GM19463 (cell line): ENCODE measurements around the gene GPR156.
"Not testable (repeated sequence)": the region's sequence is repeated elsewhere in the genome, so short reads cannot be mapped to it uniquely, and the experiment has no call there.

Experiments
- ATAC-seq: cut with Tn5 transposase; IDR thresholded peaks from one replicate; pipeline ENCODE4 v1.9.1; 2021; ENCODE audit warnings: mild to moderate bottlenecking, moderate library complexity; ENCODE audit not compliant: unreplicated experiment

GPR156 gene

DNA sequence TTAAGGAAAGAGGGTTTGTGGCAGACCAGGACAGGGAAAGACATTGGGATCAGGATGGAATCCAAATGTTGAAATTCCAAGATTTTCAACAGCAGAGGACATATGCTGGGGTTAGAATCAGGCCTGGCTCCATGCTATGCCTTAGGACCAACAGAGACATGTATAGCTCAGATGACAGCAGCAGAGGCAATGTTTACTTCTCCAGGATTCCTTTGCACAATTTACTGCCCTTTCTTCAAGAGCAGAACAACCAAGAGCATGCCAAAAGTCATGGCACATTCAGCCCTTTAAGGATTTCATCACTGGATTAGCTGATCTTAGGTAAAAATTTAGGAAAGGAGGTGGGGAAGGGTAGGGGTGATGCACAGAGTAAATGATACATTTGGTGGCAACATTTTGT is 121.2 kb downstream of the GPR156 start:
- ATAC-seq, result no peak

GRCh38 chr3:120163026-120163425 is 122.0 kb downstream of the GPR156 start:
- no peak for ATAC-seq

GRCh38 chr3:120162400-120162799 is 122.6 kb downstream of the GPR156 start:
- no peak for ATAC-seq

GRCh38 chr3:120161902-120162301 is 123.1 kb downstream of the GPR156 start:
- ATAC-seq, result no peak

GRCh38 chr3:120160050-120160449 is 125.0 kb downstream of the GPR156 start:
- no peak for ATAC-seq

GRCh38 chr3:120157681-120158080 is 127.3 kb downstream of the GPR156 start:
- no peak for ATAC-seq

GRCh38 chr3:120157113-120157512 is 127.9 kb downstream of the GPR156 start:
- ATAC-seq, result no peak

- no peak for ATAC-seq
These were observed 128.3 kb downstream of the GPR156 start for GRCh38 chr3:120156699-120157098.

- ATAC-seq, result not testable (repeated sequence)
These were observed 129.3 kb downstream of the GPR156 start for GRCh38 chr3:120155694-120156093.

DNA sequence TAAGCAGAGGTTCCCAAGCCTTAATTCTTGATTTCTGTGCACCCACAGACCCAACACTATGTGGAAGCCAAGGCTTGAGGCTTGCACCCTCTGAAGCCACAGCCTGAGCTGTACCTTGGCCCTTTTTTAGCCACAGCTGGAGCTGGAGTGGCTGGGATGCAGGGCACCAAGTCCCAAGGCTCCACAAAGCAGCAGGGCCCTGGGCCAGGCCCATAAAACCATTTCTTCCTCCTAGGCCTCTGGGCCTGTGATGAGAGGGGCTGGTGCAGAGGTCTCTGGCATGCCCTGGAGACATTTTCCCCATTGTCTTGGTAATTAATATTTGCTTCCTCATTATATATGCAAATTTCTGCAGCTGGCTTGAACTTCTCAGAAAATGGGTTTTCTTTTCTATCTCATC is 129.9 kb downstream of the GPR156 start:
- ATAC-seq, result no peak

DNA sequence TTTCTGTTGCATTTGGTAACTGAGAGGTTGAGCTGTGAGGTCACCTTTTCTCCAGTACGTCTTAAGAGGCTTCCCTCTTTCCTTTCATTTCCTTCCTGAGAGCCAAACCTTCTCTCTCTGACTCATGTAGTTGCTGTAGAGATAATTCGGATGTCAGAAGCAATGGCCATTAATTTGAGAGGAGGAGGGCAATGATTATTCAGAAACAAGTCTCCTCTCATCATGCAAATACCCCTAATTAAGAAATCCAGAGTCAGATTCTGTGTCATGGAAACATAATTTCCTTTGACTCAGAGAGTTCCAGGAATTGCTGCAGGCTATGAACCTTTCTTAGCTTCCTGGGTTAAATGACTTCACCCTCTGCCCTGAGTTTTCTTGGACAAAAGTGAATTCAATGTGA is 131.7 kb downstream of the GPR156 start:
- no peak for ATAC-seq

GRCh38 chr3:120151791-120152190 is 133.2 kb downstream of the GPR156 start:
- no peak for ATAC-seq

DNA sequence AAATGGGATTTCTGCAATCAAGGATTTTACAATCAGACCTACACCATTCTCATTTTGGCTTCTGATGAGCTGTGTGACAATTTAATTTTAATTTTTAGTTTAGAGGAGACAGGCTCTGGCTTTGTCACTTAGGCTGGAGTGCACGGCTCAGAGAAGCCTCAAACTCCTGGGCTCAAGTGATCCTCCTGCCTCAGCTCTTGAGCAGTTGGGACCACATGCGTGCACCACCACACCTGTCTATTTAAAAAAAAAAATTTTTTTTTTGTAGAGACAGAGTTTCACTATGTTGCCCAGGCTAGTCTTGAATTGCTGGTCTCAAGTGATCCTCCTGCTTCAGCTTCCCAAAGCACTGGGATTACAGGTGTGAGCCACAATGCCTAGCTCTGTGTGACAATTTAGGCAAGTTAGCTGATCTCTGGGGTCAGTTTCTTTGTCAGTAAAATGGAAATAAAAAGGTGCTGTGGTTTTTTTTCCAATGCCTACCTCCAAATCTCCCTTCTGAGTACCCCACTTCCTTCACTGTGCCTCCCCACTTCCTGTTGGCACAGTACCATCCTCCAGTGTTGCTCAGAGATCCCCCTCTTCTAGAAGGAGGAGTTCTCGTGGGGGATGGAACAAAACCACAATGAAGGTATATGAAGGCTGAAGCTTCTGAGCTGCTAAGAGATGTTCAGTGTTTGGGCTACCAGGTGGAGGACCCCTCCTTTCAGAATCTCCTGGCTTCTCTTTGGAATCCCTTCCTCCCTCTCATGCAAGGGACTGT is 136.7 kb downstream of the GPR156 start:
- ATAC-seq, result no peak

DNA sequence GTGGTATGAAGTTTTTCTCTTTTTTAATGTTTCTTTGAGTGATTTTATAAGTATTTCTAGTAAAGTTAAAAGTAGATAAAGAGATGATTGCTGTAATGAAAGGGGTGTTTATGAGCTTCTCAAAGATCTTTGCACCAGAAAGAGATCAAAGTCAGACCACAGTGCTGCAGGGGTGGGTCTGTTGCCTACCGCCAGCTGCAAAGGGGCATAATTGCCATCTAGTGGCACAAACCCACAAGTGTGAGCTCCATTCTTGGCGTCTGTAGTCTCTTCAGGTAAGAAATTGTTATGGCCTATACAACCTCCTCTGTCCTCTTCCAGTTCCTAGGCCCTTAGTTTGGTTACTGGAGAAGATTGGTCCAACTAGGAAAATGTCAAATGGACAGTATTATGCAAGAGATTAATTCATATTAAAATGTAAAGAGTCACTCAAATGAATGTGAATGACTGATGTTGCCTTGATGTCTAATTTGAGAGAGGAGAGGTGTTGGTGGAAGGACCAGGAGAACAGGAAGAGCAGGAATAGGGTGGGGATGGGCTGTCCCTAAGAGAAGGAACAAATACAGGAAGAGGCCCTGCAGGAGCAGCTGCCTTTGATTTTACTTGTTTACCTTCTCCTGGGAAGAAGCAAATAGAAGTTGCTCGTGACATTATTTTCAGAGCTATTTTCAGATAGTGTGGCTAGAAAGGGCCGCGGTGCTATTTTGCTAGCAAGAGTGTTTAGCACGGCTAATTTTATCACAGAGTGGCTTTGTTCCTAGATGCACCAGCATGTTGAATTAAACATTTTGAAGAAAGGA is 137.8 kb downstream of the GPR156 start:
- ATAC-seq, result no peak

- peak; percentile 69 for ATAC-seq
These were observed 139.3 kb downstream of the GPR156 start for GRCh38 chr3:120145542-120146285.

DNA sequence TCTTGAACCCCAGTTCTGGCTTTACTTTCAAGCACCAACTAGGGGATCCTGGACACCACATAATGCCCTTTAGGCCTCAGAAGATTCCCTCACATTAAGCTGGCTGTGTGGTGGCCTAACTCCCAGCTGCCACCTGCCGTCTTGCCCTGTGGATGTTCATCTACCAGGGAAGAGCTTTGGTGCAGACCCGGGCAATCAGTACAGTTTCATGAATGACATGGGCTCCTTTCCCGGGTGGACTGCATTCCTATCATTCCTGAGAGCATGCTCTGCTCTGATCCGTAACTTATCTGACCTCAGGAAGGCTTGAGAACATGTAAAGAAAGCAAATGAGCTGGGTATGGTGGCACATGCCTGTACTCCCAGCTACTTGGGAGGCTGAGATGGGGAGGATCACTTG is 140.8 kb downstream of the GPR156 start:
- ATAC-seq, result no peak

DNA sequence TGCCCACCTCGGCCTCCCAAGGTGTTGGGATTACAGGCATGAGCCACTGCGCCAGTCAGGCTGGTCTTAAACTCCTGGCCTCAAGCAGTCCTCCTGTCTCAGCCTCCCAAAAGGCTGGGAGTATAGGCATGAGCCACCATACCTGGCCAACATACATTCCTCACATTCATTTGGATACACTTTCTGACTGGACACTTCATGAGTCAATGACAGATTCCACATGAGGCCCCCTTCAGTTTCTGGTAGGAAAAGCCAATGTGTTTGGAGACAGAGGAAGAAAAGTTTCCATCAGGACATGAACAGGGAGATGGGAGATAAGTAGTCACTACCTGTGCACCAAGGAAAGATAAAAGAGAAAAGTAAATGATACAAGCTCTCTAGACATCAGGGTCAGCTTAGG is 141.3 kb downstream of the GPR156 start:
- no peak for ATAC-seq

- no peak for ATAC-seq
These were observed 142.8 kb downstream of the GPR156 start for GRCh38 chr3:120142236-120142635.

- ATAC-seq, result no peak
These were observed 144.8 kb downstream of the GPR156 start for GRCh38 chr3:120140098-120140742.

GRCh38 chr3:120139140-120139539 is 145.9 kb downstream of the GPR156 start:
- ATAC-seq, result no peak

GRCh38 chr3:120137548-120137947 is 147.5 kb downstream of the GPR156 start:
- no peak for ATAC-seq
